ENCODE data around the gene CNNM1. TPM values are rescaled to one million over a fixed set of nuclear protein-coding genes. Genes with fewer than 3 reads are reported as not detected.

The CNNM1 gene
- total and polyA plus RNA-seq, 4 donors = 0.13 to 0.30 (median 0.24) TPM

DNA sequence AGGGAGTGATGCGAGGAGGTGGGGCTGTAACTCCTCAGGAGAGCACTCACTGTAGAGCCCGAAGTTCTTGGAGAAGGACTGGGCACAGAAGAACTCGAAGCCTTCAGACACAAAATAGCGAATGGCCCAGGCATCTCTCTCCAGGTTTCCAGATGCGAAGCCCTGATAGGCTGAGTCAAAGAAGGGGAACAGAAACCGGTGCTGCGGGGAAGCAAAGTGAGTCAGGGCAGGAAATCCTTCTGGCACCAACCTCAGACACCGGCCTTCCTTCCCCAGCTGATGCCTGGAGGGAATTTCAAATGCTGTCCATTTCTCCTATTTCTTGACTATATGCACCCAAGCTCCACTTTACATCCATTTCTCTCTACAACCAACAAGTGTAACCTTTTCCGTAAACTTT, 74.5 kb downstream of the CNNM1 start:
- H3K36me3 ChIP-seq (ENCODE audit: control insufficient read depth in 1 of 2, insufficient read depth in 2 of 2, low read length in 1 of 2) = peaks cover 0 to 11% of the 10 kb centered on the region in 2 donors
- no peak for ATAC-seq (ENCODE audit: low FRiP score)

DNA sequence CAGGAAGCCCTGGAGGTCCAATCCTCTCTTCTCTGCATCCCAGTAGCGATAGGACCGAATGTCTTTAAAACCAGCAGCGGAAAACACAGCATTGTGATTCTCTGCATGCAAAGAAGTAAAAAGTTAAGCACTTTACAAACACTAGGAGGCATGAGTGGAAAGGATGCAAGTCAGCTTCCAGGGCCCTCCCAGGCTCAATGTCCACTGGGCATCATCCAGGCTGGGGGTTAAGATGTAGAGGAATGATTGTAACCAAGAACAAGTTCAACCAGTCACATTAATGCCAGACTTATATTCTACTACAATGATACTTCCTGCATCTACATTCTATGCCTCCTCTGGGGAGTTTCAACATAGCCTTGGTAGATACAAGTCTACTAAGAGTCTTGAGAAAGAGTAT, 77.0 kb downstream of the CNNM1 start:
- 97 to 99% methylated on average over 3 of the region's 3 CpGs for WGBS, 2 donors
- intact Hi-C loops (cut with DNase I) = no loop called here

More for the DNA sequence above, 74.5 kb downstream of the CNNM1 start:
- WGBS, 2 donors = 92 to 93% methylated on average over 9 of the region's 9 CpGs
- intact Hi-C loops (cut with DNase I) = no loop called here
- no peaks in the 10 kb centered on the region for H3K9me3 ChIP-seq (ENCODE audit: control insufficient read depth, low read length)
- DNase-seq = no peak
- no peak overlapping the region for H3K27ac ChIP-seq (ENCODE audit: low read depth in 1 of 2, low read length in 2 of 2)
- no peaks in the 10 kb centered on the region for H3K27me3 ChIP-seq (ENCODE audit: control insufficient read depth in 1 of 2, insufficient read depth in 2 of 2, low read length in 1 of 2)
- H3K4me1 ChIP-seq (ENCODE audit: control insufficient read depth in 1 of 2, insufficient read depth in 2 of 2, low read length in 2 of 2) = no peaks in the 10 kb centered on the region
- H3K4me3 ChIP-seq (ENCODE audit: low read length in 2 of 2) = no peak overlapping the region

DNA sequence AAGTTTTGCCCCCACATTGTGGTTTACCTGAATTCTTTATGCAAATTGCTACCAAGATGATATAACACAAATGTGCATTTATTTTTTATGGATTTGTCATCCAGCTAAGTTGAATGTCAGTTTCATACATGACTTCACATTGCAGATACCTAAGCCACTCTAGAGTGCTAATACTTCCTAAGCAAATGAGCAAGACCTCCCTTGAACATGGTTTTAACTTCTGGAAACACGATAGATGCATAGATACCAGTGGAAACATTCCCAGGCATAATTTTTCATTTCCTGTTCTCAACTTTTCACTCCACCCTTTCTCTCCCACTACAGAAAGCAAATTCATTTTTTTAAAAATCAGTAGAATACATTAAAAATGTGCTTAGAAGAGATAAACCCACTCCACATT, 81.0 kb downstream of the CNNM1 start:
- intact Hi-C loops (cut with DNase I) = no loop called here

More for the DNA sequence above, 77.0 kb downstream of the CNNM1 start:
- ATAC-seq (ENCODE audit: low FRiP score) (no peak), DNase-seq (no peak)
- Histone ChIP-seq H3K4me1 (ENCODE audit: control insufficient read depth in 1 of 2, insufficient read depth in 2 of 2, low read length in 2 of 2) (no peaks in the 10 kb centered on the region), H3K4me3 (ENCODE audit: low read length in 2 of 2) (no peak overlapping the region), H3K27me3 (ENCODE audit: control insufficient read depth in 1 of 2, insufficient read depth in 2 of 2, low read length in 1 of 2) (no peaks in the 10 kb centered on the region), H3K9me3 (ENCODE audit: control insufficient read depth, low read length) (no peaks in the 10 kb centered on the region), H3K27ac (ENCODE audit: low read depth in 1 of 2, low read length in 2 of 2) (no peak overlapping the region), H3K36me3 (ENCODE audit: control insufficient read depth in 1 of 2, insufficient read depth in 2 of 2, low read length in 1 of 2) (peaks cover 0 to 11% of the 10 kb centered on the region in 2 donors)

DNA sequence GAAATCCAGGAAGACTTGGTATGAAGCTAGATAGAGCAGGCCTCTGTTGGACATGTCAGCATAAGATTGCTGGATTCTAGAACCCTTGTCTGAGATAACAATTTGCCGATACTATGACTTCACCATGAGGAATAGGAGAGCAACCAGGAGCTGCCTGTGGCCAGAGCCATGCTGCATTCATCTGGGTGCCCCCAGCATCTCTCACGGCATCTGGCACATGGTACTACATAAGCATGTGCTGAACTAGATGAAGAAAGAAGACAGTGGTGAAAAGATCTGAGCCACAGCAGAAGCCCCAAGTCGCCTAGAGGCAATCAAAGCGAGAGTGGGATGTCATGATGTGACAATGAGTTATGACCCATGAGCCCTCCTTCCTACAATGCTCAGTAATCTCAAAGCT, 81.7 kb downstream of the CNNM1 start:
- Histone ChIP-seq H3K4me1 (ENCODE audit: control insufficient read depth in 1 of 2, insufficient read depth in 2 of 2, low read length in 2 of 2) (no peaks in the 10 kb centered on the region), H3K36me3 (ENCODE audit: control insufficient read depth in 1 of 2, insufficient read depth in 2 of 2, low read length in 1 of 2) (no peaks in the 10 kb centered on the region), H3K27me3 (ENCODE audit: control insufficient read depth in 1 of 2, insufficient read depth in 2 of 2, low read length in 1 of 2) (no peaks in the 10 kb centered on the region), H3K27ac (ENCODE audit: low read depth in 1 of 2, low read length in 2 of 2) (no peak overlapping the region), H3K9me3 (ENCODE audit: control insufficient read depth, low read length) (no peaks in the 10 kb centered on the region), H3K4me3 (ENCODE audit: low read length in 2 of 2) (no peak overlapping the region)
- no peak for DNase-seq
- ATAC-seq (ENCODE audit: low FRiP score) = no peak
- intact Hi-C loops (cut with DNase I) = no loop called here
- 91 to 94% methylated on average over 4 of the region's 4 CpGs for WGBS, 2 donors

More for the DNA sequence above, 81.0 kb downstream of the CNNM1 start:
- no peak for ATAC-seq (ENCODE audit: low FRiP score)
- Histone ChIP-seq H3K9me3 (ENCODE audit: control insufficient read depth, low read length) (no peaks in the 10 kb centered on the region), H3K36me3 (ENCODE audit: control insufficient read depth in 1 of 2, insufficient read depth in 2 of 2, low read length in 1 of 2) (peaks cover 0 to 3% of the 10 kb centered on the region in 2 donors), H3K27me3 (ENCODE audit: control insufficient read depth in 1 of 2, insufficient read depth in 2 of 2, low read length in 1 of 2) (no peaks in the 10 kb centered on the region), H3K27ac (ENCODE audit: low read depth in 1 of 2, low read length in 2 of 2) (no peak overlapping the region), H3K4me3 (ENCODE audit: low read length in 2 of 2) (no peak overlapping the region), H3K4me1 (ENCODE audit: control insufficient read depth in 1 of 2, insufficient read depth in 2 of 2, low read length in 2 of 2) (no peaks in the 10 kb centered on the region)
- no peak for DNase-seq
- 50 to 52% methylated on average over 1 of the region's 1 CpG for WGBS, 2 donors

DNA sequence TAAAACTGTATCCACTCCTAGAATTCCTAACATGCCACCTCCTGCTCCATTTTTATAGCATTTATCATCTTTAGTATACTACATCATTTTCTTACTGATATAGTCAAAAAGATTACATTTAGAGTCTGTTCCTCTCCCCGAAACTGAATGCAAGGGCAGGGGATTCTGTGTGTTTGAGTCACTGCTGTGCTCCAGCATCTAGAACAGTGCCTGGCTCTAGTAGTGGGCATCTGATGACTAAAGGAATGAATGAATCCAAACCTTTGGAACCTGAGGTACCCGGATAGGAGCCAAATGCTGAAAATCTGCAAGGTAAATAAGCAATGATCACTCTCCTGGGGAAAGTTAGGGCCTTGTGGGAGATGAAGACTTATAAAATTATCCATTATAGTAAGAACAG, 82.4 kb downstream of the CNNM1 start:
- no peak for ATAC-seq (ENCODE audit: low FRiP score)

DNA sequence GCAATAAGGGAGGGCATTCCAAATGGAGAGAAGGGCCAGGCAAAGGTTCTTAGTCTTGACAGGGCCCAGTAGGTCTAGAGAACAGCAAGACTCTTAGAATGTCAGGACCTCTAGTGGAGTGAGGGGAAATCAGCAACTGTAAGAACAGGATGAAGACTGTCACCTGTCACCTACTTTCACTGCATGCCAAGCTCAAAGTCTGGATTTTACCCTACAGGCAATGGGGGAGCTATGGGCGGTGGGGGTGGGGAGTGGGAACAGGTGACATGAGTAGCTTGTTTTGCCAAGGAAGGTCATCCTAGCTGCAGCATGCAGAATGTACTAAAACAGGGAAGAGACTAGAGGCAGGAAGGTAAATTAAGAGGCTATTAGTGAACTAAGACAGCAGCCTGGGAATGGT, 82.9 kb downstream of the CNNM1 start:
- 95 to 99% methylated on average over 1 of the region's 1 CpG for WGBS, 2 donors
- intact Hi-C loops (cut with DNase I) = no loop called here
- H3K9me3 ChIP-seq (ENCODE audit: control insufficient read depth, low read length) = no peaks in the 10 kb centered on the region
- H3K27me3 ChIP-seq (ENCODE audit: control insufficient read depth in 1 of 2, insufficient read depth in 2 of 2, low read length in 1 of 2) = no peaks in the 10 kb centered on the region
- H3K27ac ChIP-seq (ENCODE audit: low read depth in 1 of 2, low read length in 2 of 2) = no peak overlapping the region
- ATAC-seq (ENCODE audit: low FRiP score) (no peak), DNase-seq (no peak)
- no peak overlapping the region for H3K4me3 ChIP-seq (ENCODE audit: low read length in 2 of 2)
- no peaks in the 10 kb centered on the region for H3K36me3 ChIP-seq (ENCODE audit: control insufficient read depth in 1 of 2, insufficient read depth in 2 of 2, low read length in 1 of 2)
- no peaks in the 10 kb centered on the region for H3K4me1 ChIP-seq (ENCODE audit: control insufficient read depth in 1 of 2, insufficient read depth in 2 of 2, low read length in 2 of 2)

More for the DNA sequence above, 82.4 kb downstream of the CNNM1 start:
- Histone ChIP-seq H3K9me3 (ENCODE audit: control insufficient read depth, low read length) (no peaks in the 10 kb centered on the region), H3K4me1 (ENCODE audit: control insufficient read depth in 1 of 2, insufficient read depth in 2 of 2, low read length in 2 of 2) (no peaks in the 10 kb centered on the region), H3K27ac (ENCODE audit: low read depth in 1 of 2, low read length in 2 of 2) (no peak overlapping the region), H3K4me3 (ENCODE audit: low read length in 2 of 2) (no peak overlapping the region), H3K36me3 (ENCODE audit: control insufficient read depth in 1 of 2, insufficient read depth in 2 of 2, low read length in 1 of 2) (no peaks in the 10 kb centered on the region), H3K27me3 (ENCODE audit: control insufficient read depth in 1 of 2, insufficient read depth in 2 of 2, low read length in 1 of 2) (no peaks in the 10 kb centered on the region)
- no peak for DNase-seq
- intact Hi-C loops (cut with DNase I) = no loop called here
- 82 to 87% methylated on average over 2 of the region's 2 CpGs for WGBS, 2 donors

DNA sequence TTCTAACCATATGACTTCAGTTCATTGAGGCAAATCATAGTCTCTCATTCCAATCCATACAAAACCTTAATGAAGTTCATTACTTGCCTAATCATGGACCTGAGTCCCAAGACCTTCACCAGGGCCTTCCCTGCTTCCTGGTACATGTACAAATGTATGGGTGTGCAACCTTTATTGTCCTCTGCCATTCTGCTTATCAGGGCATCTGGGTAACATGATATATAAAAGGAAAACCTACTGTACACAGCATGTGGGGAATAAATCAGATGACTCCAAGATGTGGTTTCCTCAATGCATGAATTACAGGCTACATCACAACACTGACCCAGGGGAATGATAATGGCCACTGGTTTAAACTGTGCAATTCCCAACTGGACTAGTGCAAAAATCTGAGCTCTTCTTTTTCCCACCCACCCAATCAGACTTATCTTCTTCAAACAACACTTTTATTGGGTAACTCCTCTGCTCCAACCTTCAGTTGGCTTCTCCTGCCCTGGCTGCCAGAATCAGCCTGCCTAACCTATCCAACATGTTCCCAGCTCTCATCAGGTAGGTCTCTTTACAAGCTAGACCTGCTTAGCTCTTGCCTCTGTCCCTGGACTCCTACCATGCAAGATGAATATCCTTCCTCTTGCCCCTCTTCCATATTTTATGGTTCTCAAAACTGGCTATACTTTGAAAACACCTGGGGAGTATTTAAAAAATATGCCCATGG, 89.9 kb downstream of the CNNM1 start:
- H3K27me3 ChIP-seq (ENCODE audit: control insufficient read depth in 1 of 2, insufficient read depth in 2 of 2, low read length in 1 of 2) = no peaks in the 10 kb centered on the region
- no peak for DNase-seq
- peaks cover 5 to 7% of the 10 kb centered on the region in 2 donors for H3K36me3 ChIP-seq (ENCODE audit: control insufficient read depth in 1 of 2, insufficient read depth in 2 of 2, low read length in 1 of 2)
- no peaks in the 10 kb centered on the region for H3K4me1 ChIP-seq (ENCODE audit: control insufficient read depth in 1 of 2, insufficient read depth in 2 of 2, low read length in 2 of 2)
- intact Hi-C loops (cut with DNase I) = no loop called here
- no peaks in the 10 kb centered on the region for H3K9me3 ChIP-seq (ENCODE audit: control insufficient read depth, low read length)
- no peak overlapping the region for H3K4me3 ChIP-seq (ENCODE audit: low read length in 2 of 2)
- ATAC-seq (ENCODE audit: low FRiP score) = no peak
- no peak overlapping the region for H3K27ac ChIP-seq (ENCODE audit: low read depth in 1 of 2, low read length in 2 of 2)

DNA sequence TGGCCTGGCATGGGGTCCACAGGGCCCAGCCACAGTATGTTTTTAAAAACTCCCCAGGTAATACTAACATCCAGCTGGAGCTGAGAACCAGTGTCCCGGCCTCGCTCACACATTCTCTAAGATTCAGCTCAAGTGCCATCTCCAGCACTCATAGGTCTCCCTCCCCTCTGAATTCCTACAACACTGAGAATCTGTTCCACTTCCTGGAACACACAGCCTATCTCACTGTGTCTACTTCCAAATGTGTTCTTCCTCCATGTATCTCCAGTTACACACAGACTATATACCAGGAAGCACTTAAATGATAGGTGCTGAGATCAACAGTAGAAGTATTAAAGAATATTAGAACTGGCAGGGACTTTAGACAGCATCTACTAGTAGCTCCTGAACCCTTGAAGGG, 90.5 kb downstream of the CNNM1 start:
- no peaks in the 10 kb centered on the region for H3K9me3 ChIP-seq (ENCODE audit: control insufficient read depth, low read length)
- peaks cover 5 to 10% of the 10 kb centered on the region in 2 donors for H3K36me3 ChIP-seq (ENCODE audit: control insufficient read depth in 1 of 2, insufficient read depth in 2 of 2, low read length in 1 of 2)
- no peak for ATAC-seq (ENCODE audit: low FRiP score)
- no peaks in the 10 kb centered on the region for H3K27me3 ChIP-seq (ENCODE audit: control insufficient read depth in 1 of 2, insufficient read depth in 2 of 2, low read length in 1 of 2)
- intact Hi-C loops (cut with DNase I) = no loop called here
- no peaks in the 10 kb centered on the region for H3K4me1 ChIP-seq (ENCODE audit: control insufficient read depth in 1 of 2, insufficient read depth in 2 of 2, low read length in 2 of 2)
- DNase-seq = no peak
- H3K27ac ChIP-seq (ENCODE audit: low read depth in 1 of 2, low read length in 2 of 2) = no peak overlapping the region
- H3K4me3 ChIP-seq (ENCODE audit: low read length in 2 of 2) = no peak overlapping the region
- 97 to 98% methylated on average over 2 of the region's 2 CpGs for WGBS, 2 donors

DNA sequence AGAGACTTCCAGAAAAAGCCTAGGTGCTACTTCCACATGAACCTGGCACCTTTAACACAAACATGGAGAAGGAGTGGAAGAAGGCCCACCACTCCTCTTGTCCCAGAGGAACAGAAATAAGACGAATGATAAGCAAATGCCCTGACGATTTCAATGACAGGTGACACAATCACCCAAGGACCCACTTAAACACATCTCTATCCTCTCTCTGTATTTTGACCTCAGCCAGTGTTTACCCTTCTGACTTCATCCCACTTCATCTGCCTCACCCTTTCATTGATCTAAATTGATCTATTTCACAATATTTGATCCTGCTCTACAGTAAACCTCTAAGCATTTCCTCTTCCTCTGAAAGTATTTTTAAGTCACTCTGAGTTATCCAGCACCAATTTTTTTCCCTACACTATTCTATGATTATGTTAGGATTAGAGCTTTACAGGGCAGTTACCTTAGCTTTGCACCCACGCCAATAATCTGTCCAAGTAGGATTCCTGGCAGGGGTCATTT, 92.1 kb downstream of the CNNM1 start:
- no peak for ATAC-seq (ENCODE audit: low FRiP score)
- no peaks in the 10 kb centered on the region for H3K9me3 ChIP-seq (ENCODE audit: control insufficient read depth, low read length)
- DNase-seq = no peak
- no peaks in the 10 kb centered on the region for H3K4me1 ChIP-seq (ENCODE audit: control insufficient read depth in 1 of 2, insufficient read depth in 2 of 2, low read length in 2 of 2)
- intact Hi-C loops (cut with DNase I) = no loop called here
- WGBS, 2 donors = 91% methylated on average over 3 of the region's 3 CpGs
- H3K27me3 ChIP-seq (ENCODE audit: control insufficient read depth in 1 of 2, insufficient read depth in 2 of 2, low read length in 1 of 2) = no peaks in the 10 kb centered on the region
- H3K4me3 ChIP-seq (ENCODE audit: low read length in 2 of 2) = no peak overlapping the region
- peaks cover 10 to 12% of the 10 kb centered on the region in 2 donors for H3K36me3 ChIP-seq (ENCODE audit: control insufficient read depth in 1 of 2, insufficient read depth in 2 of 2, low read length in 1 of 2)
- no peak overlapping the region for H3K27ac ChIP-seq (ENCODE audit: low read depth in 1 of 2, low read length in 2 of 2)
